Gastrocnemius medialis (tissue), 4 donors: ENCODE data around the gene SLC37A1.

Experiments used
- CTCF ChIP-seq, 5 experiments: fragments of 450-650 bp in 3 of 5; fragments of 200-600 bp in 2 of 5; sonication (generic) in 2 of 5; IDR thresholded peaks in 4 of 5; conservative IDR thresholded peaks in 1 of 5; 1 replicate in 4 of 5; 2 replicates in 1 of 5; pipeline ENCODE4 v1.5.1; 2016 to 2019; ENCODE audit warnings: antibody characterized with exemption in 5 of 5, mild to moderate bottlenecking in 3 of 5, moderate library complexity in 3 of 5
- POLR2A ChIP-seq, 2 donors: fragments of 450-650 bp; IDR thresholded peaks; one replicate each; pipeline ENCODE4 v1.6.1; 2017; ENCODE audit warnings: antibody characterized with exemption in 2 of 2, mild to moderate bottlenecking in 2 of 2, moderate library complexity in 2 of 2

GRCh38 chr21:42548687-42549406 lies 35.2 kb downstream of the SLC37A1 start:
- TF ChIP-seq POLR2A (IDR thresholded peaks at IDR 0.05) (no peak), CTCF (IDR thresholded peaks at IDR 0.05 in 4 of 5, conservative IDR thresholded peaks at IDR 0.05 in 1 of 5) (no peak)
